ENCODE results near the gene USP24. TPM values are rescaled to one million over a fixed set of nuclear protein-coding genes. Genes with fewer than 3 reads are reported as not detected.

Gene USP24
- total RNA-seq, 1 experiment from 2014 or later, result 35.3 TPM

DNA sequence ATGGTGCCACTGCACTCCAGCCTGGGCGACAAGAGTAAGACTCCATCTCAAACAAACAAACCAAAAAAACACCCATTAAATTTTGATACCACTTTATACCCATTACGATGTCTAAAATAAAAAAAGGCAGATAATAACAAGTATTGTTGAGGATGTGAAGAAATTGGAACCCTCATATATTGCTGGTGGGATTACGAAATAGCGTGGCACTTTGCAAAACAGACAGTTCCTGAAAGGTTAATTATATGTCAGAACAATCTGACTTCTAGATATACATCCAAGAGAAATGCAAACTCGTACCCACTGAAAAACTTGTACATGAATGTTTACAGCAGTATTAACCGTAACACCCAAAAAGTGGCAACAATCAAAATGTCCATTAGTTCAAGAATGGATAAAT lies 70.3 kb downstream of the USP24 start:
- Histone ChIP-seq H4K8ac (replicated peaks; ENCODE audit: insufficient read length, low read depth, low read length) (no peak overlapping the region), H3K23ac (ENCODE audit: insufficient read length, low read depth, low read length) (no peak overlapping the region), H2BK20ac (ENCODE audit: low read depth, low read length, poor library complexity, severe bottlenecking) (no peak overlapping the region), H3K9me3 (ENCODE audit: control insufficient read depth, low read depth, low read length) (no peaks in the 10 kb centered on the region), H3K4me2 (ENCODE audit: insufficient read depth, insufficient read length, low read length) (no peak overlapping the region), H3K18ac (ENCODE audit: insufficient read length, low read depth, low read length) (no peak overlapping the region), H3K14ac (ENCODE audit: insufficient read depth, low read length) (no peak overlapping the region), H3K23me2 (ENCODE audit: insufficient read length, low read depth, low read length, poor library complexity, severe bottlenecking) (no peaks in the 10 kb centered on the region), H3K79me1 (ENCODE audit: insufficient read depth, low read depth, low read length, poor library complexity, severe bottlenecking) (no peaks in the 10 kb centered on the region), H4K5ac (ENCODE audit: insufficient read length, low read depth, low read length) (no peak overlapping the region), H2BK120ac (ENCODE audit: low read depth, low read length, poor library complexity, severe bottlenecking) (no peak overlapping the region), H2BK15ac (ENCODE audit: low read depth, low read length) (no peak overlapping the region), H3K27me3 (ENCODE audit: insufficient read depth, low read length) (no peaks in the 10 kb centered on the region), H4K91ac (ENCODE audit: insufficient read length, low read depth, low read length) (no peak overlapping the region), H3K9ac (ENCODE audit: extremely low read depth, insufficient read length, low read length) (no peak overlapping the region), H2BK5ac (ENCODE audit: insufficient read length, low read length) (no peak overlapping the region), H2AFZ (ENCODE audit: low read length) (no peak overlapping the region), H2BK12ac (ENCODE audit: insufficient read length, low read depth, low read length) (no peak overlapping the region), H3K4me1 (ENCODE audit: insufficient read depth, low read length) (no peaks in the 10 kb centered on the region), H3K79me2 (ENCODE audit: insufficient read depth, low read length) (no peaks in the 10 kb centered on the region), H3K4ac (ENCODE audit: low read depth, low read length) (no peak overlapping the region), H3K56ac (ENCODE audit: insufficient read length, low read depth, low read length) (no peak overlapping the region), H2AK5ac (ENCODE audit: insufficient read length, low read length) (no peak overlapping the region), H3K27ac (ENCODE audit: insufficient read length, low read depth, low read length) (no peak overlapping the region), H3T11ph (ENCODE audit: low read length) (no peak overlapping the region), H4K20me1 (ENCODE audit: control insufficient read depth, insufficient read depth, insufficient read length) (no peaks in the 10 kb centered on the region)
- Mint-ChIP-seq H3K36me3 (ENCODE audit: insufficient read depth in 1 of 3, low read depth in 3 of 3) (peaks cover 11 to 48% (median 45%) of the 10 kb centered on the region in 3 experiments; a peak in 6 of 7 replicates), H3K9me3 (no peaks in the 10 kb centered on the region), H3K27me3 (ENCODE audit: low read depth) (no peaks in the 10 kb centered on the region), H3K4me1 (peaks cover 2 to 3% of the 10 kb centered on the region in 2 experiments; a peak in 3 of 4 replicates), H3K4me3 (no peak overlapping the region), H3K27ac (no peak overlapping the region)
- no peak for DNase-seq
- WGBS (ENCODE audit: extremely low coverage, insufficient read length, low lambda C conversion rate), result no CpG with 5 or more reads among the region's 6 CpGs
- TF ChIP-seq, protein P1, sequence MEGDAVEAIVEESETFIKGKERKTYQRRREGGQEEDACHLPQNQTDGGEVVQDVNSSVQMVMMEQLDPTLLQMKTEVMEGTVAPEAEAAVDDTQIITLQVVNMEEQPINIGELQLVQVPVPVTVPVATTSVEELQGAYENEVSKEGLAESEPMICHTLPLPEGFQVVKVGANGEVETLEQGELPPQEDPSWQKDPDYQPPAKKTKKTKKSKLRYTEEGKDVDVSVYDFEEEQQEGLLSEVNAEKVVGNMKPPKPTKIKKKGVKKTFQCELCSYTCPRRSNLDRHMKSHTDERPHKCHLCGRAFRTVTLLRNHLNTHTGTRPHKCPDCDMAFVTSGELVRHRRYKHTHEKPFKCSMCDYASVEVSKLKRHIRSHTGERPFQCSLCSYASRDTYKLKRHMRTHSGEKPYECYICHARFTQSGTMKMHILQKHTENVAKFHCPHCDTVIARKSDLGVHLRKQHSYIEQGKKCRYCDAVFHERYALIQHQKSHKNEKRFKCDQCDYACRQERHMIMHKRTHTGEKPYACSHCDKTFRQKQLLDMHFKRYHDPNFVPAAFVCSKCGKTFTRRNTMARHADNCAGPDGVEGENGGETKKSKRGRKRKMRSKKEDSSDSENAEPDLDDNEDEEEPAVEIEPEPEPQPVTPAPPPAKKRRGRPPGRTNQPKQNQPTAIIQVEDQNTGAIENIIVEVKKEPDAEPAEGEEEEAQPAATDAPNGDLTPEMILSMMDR (conservative IDR thresholded peaks at IDR 0.05), result no peak

Data from H9 (cell line).